ENCODE data around the gene LIPI. TPM values are rescaled to one million over a fixed set of nuclear protein-coding genes. Genes with fewer than 3 reads are reported as not detected.
A peak's percentile ranks its signal among the peaks of the same experiment; 100 is the strongest.
"Not testable (repeated sequence)": the region's sequence is repeated elsewhere in the genome, so short reads cannot be mapped to it uniquely, and the experiment has no call there.

The LIPI gene
- total and polyA plus RNA-seq, 2 experiments from 2014 or later: not detected

DNA sequence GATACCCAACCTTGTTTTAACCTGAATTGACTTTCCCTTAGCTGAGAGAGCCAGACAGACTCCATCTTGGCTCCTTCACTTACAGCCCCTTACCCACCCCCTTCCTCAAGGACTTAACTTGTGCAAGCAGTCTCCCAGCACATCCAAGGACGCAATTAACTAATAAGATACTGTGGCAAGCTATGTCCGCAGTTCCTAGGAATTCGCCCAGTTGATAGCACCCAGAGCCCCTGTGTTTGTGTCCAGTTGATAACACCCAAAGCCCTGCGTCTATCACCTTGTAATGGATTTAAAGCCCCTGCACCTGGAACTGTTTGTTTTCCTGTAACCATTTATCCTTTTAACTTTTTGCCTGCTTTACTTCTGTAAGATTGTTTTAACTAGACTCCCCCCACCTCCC lies 106.2 kb downstream of the LIPI start:
- H3K36me3 Mint-ChIP-seq (ENCODE audit: low read depth); H3K9me2 ChIP-seq (ENCODE audit: insufficient read depth); DNase-seq (ENCODE audit: low spot score); ATAC-seq; H3K27ac ChIP-seq (ENCODE audit: low read depth); H3K4me3 Mint-ChIP-seq; H3K27me3 Mint-ChIP-seq (ENCODE audit: insufficient read depth, low read depth, poor library complexity); H3K27me3 ChIP-seq (ENCODE audit: insufficient read depth); H3K9me3 Mint-ChIP-seq; H4K20me1 ChIP-seq (replicated peaks; ENCODE audit: insufficient read depth); H3F3A ChIP-seq (replicated peaks; ENCODE audit: low read depth); H3K4me3 ChIP-seq; H3K36me3 ChIP-seq (ENCODE audit: insufficient read depth); H3K79me2 ChIP-seq (replicated peaks; ENCODE audit: insufficient read depth): not testable (repeated sequence)
- Mint-ChIP-seq H3K27ac (peak overlapping the region; percentile 37; the same call in 1 of the 2 replicates), H3K4me1 (peaks cover 23% of the 10 kb centered on the region)
- peak overlapping the region; percentile 11 for H2AFZ ChIP-seq
- H3K4me2 ChIP-seq: 0 out of 2 replicates have a peak overlapping the region, but pooled peaks have one; percentile 15
- peaks cover 18% of the 10 kb centered on the region; the same call in 1 of the 2 replicates for H3K4me1 ChIP-seq (ENCODE audit: insufficient read depth)

- Mint-ChIP-seq H3K27me3 (ENCODE audit: insufficient read depth, low read depth, poor library complexity) (no peaks in the 10 kb centered on the region), H3K9me3 (peaks cover 3% of the 10 kb centered on the region; the same call in 2 of the 3 replicates), H3K4me3 (no peak overlapping the region), H3K27ac (no peak overlapping the region), H3K4me1 (peaks cover 24% of the 10 kb centered on the region), H3K36me3 (ENCODE audit: low read depth) (no peaks in the 10 kb centered on the region; the same call in 2 of the 3 replicates)
- Histone ChIP-seq H2AFZ (no peak overlapping the region), H3F3A (replicated peaks; ENCODE audit: low read depth) (no peaks in the 10 kb centered on the region), H3K27me3 (ENCODE audit: insufficient read depth) (no peaks in the 10 kb centered on the region), H3K27ac (ENCODE audit: low read depth) (no peak overlapping the region), H3K9me2 (ENCODE audit: insufficient read depth) (peaks cover 10% of the 10 kb centered on the region; the same call in 1 of the 2 replicates), H3K4me2 (no peak overlapping the region), H3K4me3 (no peak overlapping the region), H3K79me2 (replicated peaks; ENCODE audit: insufficient read depth) (no peaks in the 10 kb centered on the region), H3K4me1 (ENCODE audit: insufficient read depth) (peaks cover 11% of the 10 kb centered on the region; the same call in 1 of the 2 replicates), H3K36me3 (ENCODE audit: insufficient read depth) (no peaks in the 10 kb centered on the region), H4K20me1 (replicated peaks; ENCODE audit: insufficient read depth) (no peaks in the 10 kb centered on the region)
- TF ChIP-seq JUNB (IDR thresholded peaks at IDR 0.05; ENCODE audit: unreplicated experiment) (no peak), EZH2 (IDR thresholded peaks at IDR 0.05; ENCODE audit: low read depth, unreplicated experiment) (no peak), POLR2AphosphoS5 (IDR thresholded peaks at IDR 0.05; ENCODE audit: low read depth) (no peak), ZNF462 (CRISPR knock-in tag; IDR thresholded peaks at IDR 0.05) (no peak), ETS1 (IDR thresholded peaks at IDR 0.05) (no peak), REST (IDR thresholded peaks at IDR 0.05; ENCODE audit: unreplicated experiment) (no peak), CREB1 (CRISPR knock-in tag; IDR thresholded peaks at IDR 0.05; ENCODE audit: low read depth) (no peak)
- ATAC-seq: no peak
- no peak for DNase-seq (ENCODE audit: low spot score)
Measured at GRCh38 chr21:14099570-14099969, 111.2 kb downstream of the LIPI start.

All from GM23338 (cell line).